ENCODE data around the gene KIF22.
"Not testable (repeated sequence)": the region's sequence is repeated elsewhere in the genome, so short reads cannot be mapped to it uniquely, and the experiment has no call there.

The KIF22 gene

GRCh38 chr16:29767062-29767461 lies 23.5 kb upstream of the KIF22 start:
- DNase-seq: no peak

- no peak for DNase-seq
Measured at GRCh38 chr16:29769507-29769906, 21.0 kb upstream of the KIF22 start.

GRCh38 chr16:29770250-29770929 lies 20.2 kb upstream of the KIF22 start:
- DNase-seq: no peak

- not testable (repeated sequence) for DNase-seq
Measured at GRCh38 chr16:29772330-29772729, 18.2 kb upstream of the KIF22 start.

- DNase-seq: no peak
Measured at GRCh38 chr16:29774730-29775129, 15.8 kb upstream of the KIF22 start.

GRCh38 chr16:29775742-29776408 lies 14.7 kb upstream of the KIF22 start:
- no peak for DNase-seq

GRCh38 chr16:29777576-29778350 lies 12.8 kb upstream of the KIF22 start, which contains the start of gene ZG16:
Gene ZG16 (plus strand): TSS chr16:29778256. CDS start chr16:29779267, 1,011 bp downstream.
- no peak for DNase-seq

- no peak for DNase-seq
Measured at GRCh38 chr16:29779474-29779873, 11.1 kb upstream of the KIF22 start.

GRCh38 chr16:29783094-29783953 lies 7.2 kb upstream of the KIF22 start:
- DNase-seq: not testable (repeated sequence)

GRCh38 chr16:29784157-29784556 lies 6.4 kb upstream of the KIF22 start:
- peak; percentile 51 for DNase-seq

GRCh38 chr16:29784901-29785500 lies 5.5 kb upstream of the KIF22 start:
- DNase-seq: peak; percentile 76

- DNase-seq: not testable (repeated sequence)
Measured at GRCh38 chr16:29787155-29787554, 3.4 kb upstream of the KIF22 start.

- no peak for DNase-seq
Measured at GRCh38 chr16:29789775-29790182, 772 bp upstream of the KIF22 start.

- no peak for DNase-seq
Measured at GRCh38 chr16:29790949-29791844, 646 bp downstream of the KIF22 start.

- DNase-seq: no peak
Measured at GRCh38 chr16:29791845-29792807, 1.6 kb downstream of the KIF22 start.

GRCh38 chr16:29793153-29793552 lies 2.6 kb downstream of the KIF22 start:
- not testable (repeated sequence) for DNase-seq

- DNase-seq: no peak
Measured at GRCh38 chr16:29794231-29794710, 3.7 kb downstream of the KIF22 start.

GRCh38 chr16:29802416-29802935 lies 11.9 kb downstream of the KIF22 start:
- DNase-seq: no peak

- DNase-seq: no peak
Measured at GRCh38 chr16:29804020-29804419, 13.5 kb downstream of the KIF22 start.

Measured in activated CD4-positive, alpha-beta T cell treated with anti-CD3 and anti-CD28 coated beads, Interleukin-2, amount 50 U/mL, for 16 hours (primary cell).